Kidney tubule cell (primary cell): ENCODE data around the gene ETV6.
A peak's percentile ranks its signal among the peaks of the same experiment; 100 is the strongest.

Source experiments
- DNase-seq: peaks from one replicate; pipeline ENCODE4 v3.0.0-alpha.2; 2018; ENCODE audit warnings: low spot score

ETV6 gene

GRCh38 chr12:11827091-11828061 lies 177.9 kb downstream of the ETV6 start:
- peak; percentile 39 for DNase-seq

GRCh38 chr12:11829764-11830194 lies 180.3 kb downstream of the ETV6 start:
- DNase-seq: no peak

- DNase-seq: no peak
Measured at GRCh38 chr12:11830307-11830801, 180.9 kb downstream of the ETV6 start.

GRCh38 chr12:11832093-11832492 lies 182.6 kb downstream of the ETV6 start:
- DNase-seq: no peak

- DNase-seq: no peak
Measured at GRCh38 chr12:11833174-11833895, 183.9 kb downstream of the ETV6 start.

GRCh38 chr12:11834104-11834812 lies 184.8 kb downstream of the ETV6 start:
- peak; percentile 46 for DNase-seq

- DNase-seq: no peak
Measured at GRCh38 chr12:11834931-11835330, 185.5 kb downstream of the ETV6 start.

GRCh38 chr12:11836282-11837151 lies 187.0 kb downstream of the ETV6 start:
- DNase-seq: no peak

- DNase-seq: no peak
Measured at GRCh38 chr12:11837216-11837934, 187.9 kb downstream of the ETV6 start.

- no peak for DNase-seq
Measured at GRCh38 chr12:11838403-11838802, 188.9 kb downstream of the ETV6 start.

GRCh38 chr12:11839091-11839641 lies 189.7 kb downstream of the ETV6 start:
- DNase-seq: peak; percentile 91

GRCh38 chr12:11840366-11840765 lies 190.9 kb downstream of the ETV6 start:
- no peak for DNase-seq

GRCh38 chr12:11846488-11846887 lies 197.0 kb downstream of the ETV6 start:
- no peak for DNase-seq

GRCh38 chr12:11847539-11847938 lies 198.1 kb downstream of the ETV6 start:
- no peak for DNase-seq

- DNase-seq: no peak
Measured at GRCh38 chr12:11849757-11850504, 200.5 kb downstream of the ETV6 start.

GRCh38 chr12:11853126-11853525 lies 203.7 kb downstream of the ETV6 start:
- DNase-seq: no peak

GRCh38 chr12:11854011-11854499 lies 204.6 kb downstream of the ETV6 start:
- no peak for DNase-seq

GRCh38 chr12:11855983-11856374 lies 206.5 kb downstream of the ETV6 start:
- DNase-seq: no peak

- DNase-seq: no peak
Measured at GRCh38 chr12:11856971-11857370, 207.5 kb downstream of the ETV6 start.
